Activated CD4-positive, alpha-beta T cell treated with anti-CD3 and anti-CD28 coated beads, Interleukin-2, amount 50 U/mL, for 1 hour (primary cell): ENCODE measurements around the gene ACOT7.
"Not testable (repeated sequence)": the region's sequence is repeated elsewhere in the genome, so short reads cannot be mapped to it uniquely, and the experiment has no call there.

Source experiments
- DNase-seq: peaks from one replicate; pipeline ENCODE4 v3.0.0-alpha.2; 2020

ACOT7 gene

GRCh38 chr1:6307682-6308081, 85.9 kb downstream of the ACOT7 start:
- not testable (repeated sequence) for DNase-seq

GRCh38 chr1:6307099-6307498, 86.5 kb downstream of the ACOT7 start:
- DNase-seq, result no peak

- DNase-seq, result no peak
These were observed 90.1 kb downstream of the ACOT7 start for GRCh38 chr1:6303397-6304012.

- no peak for DNase-seq
These were observed 91.0 kb downstream of the ACOT7 start for GRCh38 chr1:6302568-6302967.

GRCh38 chr1:6301526-6301925, 92.0 kb downstream of the ACOT7 start:
- DNase-seq, result no peak

GRCh38 chr1:6300342-6301048, 93.1 kb downstream of the ACOT7 start:
- no peak for DNase-seq

- no peak for DNase-seq
These were observed 93.9 kb downstream of the ACOT7 start for GRCh38 chr1:6299557-6300165.

GRCh38 chr1:6298940-6299465, 94.6 kb downstream of the ACOT7 start:
- DNase-seq, result no peak

- no peak for DNase-seq
These were observed 95.0 kb downstream of the ACOT7 start for GRCh38 chr1:6298530-6298929.

- no peak for DNase-seq
These were observed 97.7 kb downstream of the ACOT7 start for GRCh38 chr1:6295910-6296309.

GRCh38 chr1:6294890-6295556, 98.5 kb downstream of the ACOT7 start:
- DNase-seq, result no peak

- DNase-seq, result no peak
These were observed 99.3 kb downstream of the ACOT7 start for GRCh38 chr1:6294080-6294889.

- no peak for DNase-seq
These were observed 101.5 kb downstream of the ACOT7 start for GRCh38 chr1:6292102-6292501.

GRCh38 chr1:6288665-6289064, 104.9 kb downstream of the ACOT7 start:
- DNase-seq, result no peak

GRCh38 chr1:6288026-6288425, 105.5 kb downstream of the ACOT7 start:
- no peak for DNase-seq

GRCh38 chr1:6287431-6287886, 106.1 kb downstream of the ACOT7 start:
- DNase-seq, result no peak

GRCh38 chr1:6287029-6287428, 106.5 kb downstream of the ACOT7 start:
- no peak for DNase-seq

- no peak for DNase-seq
These were observed 107.3 kb downstream of the ACOT7 start for GRCh38 chr1:6286266-6286665.

- no peak for DNase-seq
These were observed 108.2 kb downstream of the ACOT7 start for GRCh38 chr1:6285336-6285735.

- no peak for DNase-seq
These were observed 110.8 kb downstream of the ACOT7 start for GRCh38 chr1:6282577-6283270.

- DNase-seq, result no peak
These were observed 111.8 kb downstream of the ACOT7 start for GRCh38 chr1:6281511-6282402.
